Vagina (tissue), 2 donors: ENCODE measurements around the gene POU2F1.

ENCODE experiments used
- POLR2A ChIP-seq, 2 donors: fragments of 450-650 bp; IDR thresholded peaks; one replicate each; pipeline ENCODE4 v1.6.1; 2017; ENCODE audit warnings: antibody characterized with exemption in 2 of 2, mild to moderate bottlenecking in 2 of 2, moderate library complexity in 2 of 2
- TF ChIP-seq, protein P1 (sequence below), 3 experiments: fragments of 450-650 bp in 2 of 3; fragments of 200-600 bp in 1 of 3; sonication (generic) in 1 of 3; IDR thresholded peaks; one replicate each; pipeline ENCODE4 v1.5.1; 2017 to 2019; ENCODE audit warnings: antibody characterized with exemption in 3 of 3, mild to moderate bottlenecking in 2 of 3, moderate library complexity in 2 of 3

DNA sequence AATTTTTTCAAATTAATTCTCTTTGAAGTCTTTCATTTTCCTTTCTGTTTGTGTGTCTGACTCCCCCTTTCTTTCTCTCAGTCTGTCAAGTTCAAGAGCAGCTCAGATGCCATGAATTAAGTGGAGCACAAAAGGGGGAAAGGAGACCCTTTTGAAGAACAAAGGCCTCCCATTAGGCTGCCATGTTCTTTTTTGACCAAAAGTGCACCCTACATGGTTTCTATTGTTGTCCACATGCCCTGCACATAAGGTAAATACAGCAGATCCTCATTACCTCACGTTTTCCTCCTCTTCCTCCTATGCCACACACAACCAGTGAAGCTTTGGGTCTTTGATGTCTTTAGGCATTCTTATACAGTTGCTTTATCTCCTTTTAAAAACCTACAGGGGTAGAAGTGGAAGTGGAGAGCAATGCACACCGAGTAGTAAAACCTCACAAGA is 47.7 kb downstream of the POU2F1 start:
- TF ChIP-seq, protein P1, sequence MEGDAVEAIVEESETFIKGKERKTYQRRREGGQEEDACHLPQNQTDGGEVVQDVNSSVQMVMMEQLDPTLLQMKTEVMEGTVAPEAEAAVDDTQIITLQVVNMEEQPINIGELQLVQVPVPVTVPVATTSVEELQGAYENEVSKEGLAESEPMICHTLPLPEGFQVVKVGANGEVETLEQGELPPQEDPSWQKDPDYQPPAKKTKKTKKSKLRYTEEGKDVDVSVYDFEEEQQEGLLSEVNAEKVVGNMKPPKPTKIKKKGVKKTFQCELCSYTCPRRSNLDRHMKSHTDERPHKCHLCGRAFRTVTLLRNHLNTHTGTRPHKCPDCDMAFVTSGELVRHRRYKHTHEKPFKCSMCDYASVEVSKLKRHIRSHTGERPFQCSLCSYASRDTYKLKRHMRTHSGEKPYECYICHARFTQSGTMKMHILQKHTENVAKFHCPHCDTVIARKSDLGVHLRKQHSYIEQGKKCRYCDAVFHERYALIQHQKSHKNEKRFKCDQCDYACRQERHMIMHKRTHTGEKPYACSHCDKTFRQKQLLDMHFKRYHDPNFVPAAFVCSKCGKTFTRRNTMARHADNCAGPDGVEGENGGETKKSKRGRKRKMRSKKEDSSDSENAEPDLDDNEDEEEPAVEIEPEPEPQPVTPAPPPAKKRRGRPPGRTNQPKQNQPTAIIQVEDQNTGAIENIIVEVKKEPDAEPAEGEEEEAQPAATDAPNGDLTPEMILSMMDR (IDR thresholded peaks at IDR 0.05) = no peak
- TF ChIP-seq POLR2A (IDR thresholded peaks at IDR 0.05) = no peak
